ENCODE measurements around the gene C2CD2.

DNA sequence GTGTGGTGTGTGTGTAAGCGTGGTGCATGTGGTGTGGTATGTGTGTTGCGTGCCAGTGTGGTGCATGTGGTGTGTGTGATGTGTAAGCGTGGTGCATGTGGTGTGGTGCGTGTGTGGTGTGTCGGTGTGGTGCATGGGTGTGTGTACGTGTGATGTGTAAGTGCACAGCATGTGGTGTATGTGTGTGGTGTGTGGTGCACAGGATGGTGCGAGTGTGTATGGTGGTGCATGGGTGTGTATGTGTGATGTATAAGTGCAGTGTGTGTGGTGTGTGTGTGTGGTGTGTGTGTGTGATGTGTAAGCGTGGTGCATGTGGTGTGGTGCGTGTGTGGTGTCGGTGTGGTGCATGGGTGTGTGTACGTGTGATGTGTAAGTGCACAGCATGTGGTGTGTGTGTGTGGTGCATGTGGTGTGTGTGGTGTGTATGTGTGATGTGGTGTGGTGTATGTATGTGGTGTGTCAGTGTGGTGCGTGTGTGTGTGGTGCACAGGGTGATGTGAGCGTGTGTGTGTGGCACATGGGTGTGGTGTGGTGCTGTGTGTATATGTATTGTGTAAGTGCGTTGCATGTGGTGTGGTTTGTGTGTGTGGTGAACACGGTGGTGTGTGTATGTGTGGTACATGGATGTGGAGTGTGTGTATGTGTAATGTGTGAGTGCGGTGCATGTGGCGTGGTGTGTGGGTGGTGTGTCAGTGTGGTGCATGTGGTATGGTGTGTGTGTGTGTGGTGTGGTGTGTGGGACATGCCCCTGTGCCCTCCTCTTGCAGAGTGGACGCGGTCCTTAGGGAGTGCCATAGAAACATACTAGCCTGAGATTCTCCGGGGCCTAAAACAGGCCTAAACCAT lies 1.1 kb upstream of the C2CD2 start:
- TF ChIP-seq POLR2A (IDR thresholded peaks at IDR 0.05) (no peak), POLR2AphosphoS5 (IDR thresholded peaks at IDR 0.05) (no peak)

All from suprapubic skin (tissue), 4 donors.